GM18499 (cell line): Measurements from ENCODE around the gene FRMD4B.

ENCODE experiments used
- ATAC-seq: cut with Tn5 transposase; IDR thresholded peaks from one replicate; pipeline ENCODE4 v1.9.1; 2021; ENCODE audit warnings: moderate number of reproducible peaks; ENCODE audit not compliant: insufficient read depth, unreplicated experiment

FRMD4B gene

GRCh38 chr3:69144631-69145245 is 241.2 kb downstream of the FRMD4B start:
- ATAC-seq = no peak

GRCh38 chr3:69143612-69144011 is 242.3 kb downstream of the FRMD4B start:
- ATAC-seq = no peak

GRCh38 chr3:69142797-69143454 is 243.0 kb downstream of the FRMD4B start:
- ATAC-seq = no peak

GRCh38 chr3:69142090-69142489 is 243.8 kb downstream of the FRMD4B start:
- ATAC-seq = no peak

GRCh38 chr3:69141313-69141712 is 244.6 kb downstream of the FRMD4B start:
- no peak for ATAC-seq

GRCh38 chr3:69137412-69137811 is 248.5 kb downstream of the FRMD4B start:
- no peak for ATAC-seq

- ATAC-seq = no peak
Measured at GRCh38 chr3:69137005-69137404, 248.9 kb downstream of the FRMD4B start.

GRCh38 chr3:69130689-69131088 is 255.2 kb downstream of the FRMD4B start:
- no peak for ATAC-seq

- ATAC-seq = no peak
Measured at GRCh38 chr3:69129531-69129930, 256.4 kb downstream of the FRMD4B start.

- no peak for ATAC-seq
Measured at GRCh38 chr3:69128509-69128908, 257.4 kb downstream of the FRMD4B start.

GRCh38 chr3:69126999-69127398 is 258.9 kb downstream of the FRMD4B start:
- ATAC-seq = no peak

- ATAC-seq = no peak
Measured at GRCh38 chr3:69126216-69126615, 259.7 kb downstream of the FRMD4B start.

GRCh38 chr3:69122403-69122802 is 263.5 kb downstream of the FRMD4B start, which contains the start of gene LMOD3:
Gene LMOD3 (minus strand): TSS chr3:69122595. CDS start chr3:69122386, 209 bp downstream.
- no peak for ATAC-seq

- no peak for ATAC-seq
Measured at GRCh38 chr3:69121950-69122349, 263.9 kb downstream of the FRMD4B start.

- ATAC-seq = no peak
Measured at GRCh38 chr3:69121513-69121912, 264.4 kb downstream of the FRMD4B start.

GRCh38 chr3:69120879-69121464 is 264.9 kb downstream of the FRMD4B start:
- peak; percentile 75 for ATAC-seq
